Astrocyte of the cerebellum (primary cell): Measurements from ENCODE around the gene IGSF23.

Source experiments
- DNase-seq: peaks from one replicate; pipeline ENCODE4 v3.0.0-alpha.2; 2011; ENCODE audit warnings: low read depth
- H3K4me3 ChIP-seq: 2 replicates; pipeline ENCODE4 v1.5.1; 2011; ENCODE audit warnings: mild to moderate bottlenecking, low read depth, low read length, moderate library complexity
- in situ Hi-C: cut with HindIII; loops from 2 replicates; pipeline ENCODE4 v1.10.0; 2017; ENCODE audit warnings: low sequenced_read_pairs
- TF ChIP-seq, protein P1 (sequence below): IDR thresholded peaks from 2 replicates; pipeline ENCODE4 v1.5.1; 2012; ENCODE audit warnings: low read length, low read depth, moderate library complexity, mild to moderate bottlenecking; ENCODE audit errors: missing control alignments

IGSF23 gene

DNA sequence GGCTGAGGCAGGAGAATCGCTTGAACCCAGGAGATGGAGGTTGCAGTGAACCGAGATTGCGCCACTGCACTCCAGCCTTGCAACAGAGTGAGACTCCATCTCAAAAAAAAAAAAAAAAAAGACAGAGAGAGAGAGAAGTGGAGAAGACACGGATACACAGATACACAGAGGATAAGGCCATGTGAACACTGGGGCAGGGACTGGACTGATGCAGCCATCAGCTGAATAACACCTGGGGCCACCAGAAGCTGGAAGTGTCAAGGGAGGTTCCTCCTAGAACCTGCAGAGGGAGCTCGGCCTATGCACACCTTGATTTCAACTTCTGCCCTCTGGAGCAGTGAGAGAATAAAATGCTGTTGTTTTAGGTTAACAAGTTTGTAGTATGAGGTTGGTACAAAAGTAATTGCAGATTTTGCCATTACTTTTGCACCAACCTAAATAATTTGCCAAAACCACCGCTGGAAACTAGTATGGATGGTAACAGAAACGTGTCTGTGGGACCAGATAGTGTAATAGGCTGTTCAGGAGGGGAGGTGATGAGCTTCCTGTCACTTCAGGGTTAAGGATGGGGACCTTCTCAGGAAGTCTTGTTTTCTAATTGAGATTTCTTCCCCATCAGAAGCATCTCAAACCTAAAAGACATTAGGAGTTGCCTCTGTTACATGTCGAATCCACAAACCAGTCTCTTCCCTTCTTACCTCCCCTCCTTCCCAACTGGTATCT lies 36.4 kb upstream of the IGSF23 start:
- H3K4me3 ChIP-seq, result no peak overlapping the region
- TF ChIP-seq, protein P1, sequence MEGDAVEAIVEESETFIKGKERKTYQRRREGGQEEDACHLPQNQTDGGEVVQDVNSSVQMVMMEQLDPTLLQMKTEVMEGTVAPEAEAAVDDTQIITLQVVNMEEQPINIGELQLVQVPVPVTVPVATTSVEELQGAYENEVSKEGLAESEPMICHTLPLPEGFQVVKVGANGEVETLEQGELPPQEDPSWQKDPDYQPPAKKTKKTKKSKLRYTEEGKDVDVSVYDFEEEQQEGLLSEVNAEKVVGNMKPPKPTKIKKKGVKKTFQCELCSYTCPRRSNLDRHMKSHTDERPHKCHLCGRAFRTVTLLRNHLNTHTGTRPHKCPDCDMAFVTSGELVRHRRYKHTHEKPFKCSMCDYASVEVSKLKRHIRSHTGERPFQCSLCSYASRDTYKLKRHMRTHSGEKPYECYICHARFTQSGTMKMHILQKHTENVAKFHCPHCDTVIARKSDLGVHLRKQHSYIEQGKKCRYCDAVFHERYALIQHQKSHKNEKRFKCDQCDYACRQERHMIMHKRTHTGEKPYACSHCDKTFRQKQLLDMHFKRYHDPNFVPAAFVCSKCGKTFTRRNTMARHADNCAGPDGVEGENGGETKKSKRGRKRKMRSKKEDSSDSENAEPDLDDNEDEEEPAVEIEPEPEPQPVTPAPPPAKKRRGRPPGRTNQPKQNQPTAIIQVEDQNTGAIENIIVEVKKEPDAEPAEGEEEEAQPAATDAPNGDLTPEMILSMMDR, result peak; percentile 86
- in situ Hi-C loops, result no loop called here
- DNase-seq, result peak; percentile 39

DNA sequence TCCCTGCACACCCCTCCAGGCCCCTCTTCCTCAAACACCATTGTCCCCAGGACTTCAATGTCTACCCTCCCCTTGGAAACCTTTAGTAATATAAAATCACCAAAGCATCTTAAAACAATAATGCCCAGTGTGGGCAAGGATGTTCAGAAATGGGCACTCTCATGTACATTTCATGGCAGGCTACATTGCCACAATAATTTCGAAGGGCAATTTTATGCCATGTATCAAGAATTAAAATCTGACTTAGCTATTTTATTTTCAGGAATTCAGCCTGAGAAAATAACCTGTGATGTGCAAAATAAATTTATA lies 35.8 kb upstream of the IGSF23 start:
- in situ Hi-C loops, result no loop called here
- TF ChIP-seq, protein P1, result no peak
- no peak for DNase-seq

DNA sequence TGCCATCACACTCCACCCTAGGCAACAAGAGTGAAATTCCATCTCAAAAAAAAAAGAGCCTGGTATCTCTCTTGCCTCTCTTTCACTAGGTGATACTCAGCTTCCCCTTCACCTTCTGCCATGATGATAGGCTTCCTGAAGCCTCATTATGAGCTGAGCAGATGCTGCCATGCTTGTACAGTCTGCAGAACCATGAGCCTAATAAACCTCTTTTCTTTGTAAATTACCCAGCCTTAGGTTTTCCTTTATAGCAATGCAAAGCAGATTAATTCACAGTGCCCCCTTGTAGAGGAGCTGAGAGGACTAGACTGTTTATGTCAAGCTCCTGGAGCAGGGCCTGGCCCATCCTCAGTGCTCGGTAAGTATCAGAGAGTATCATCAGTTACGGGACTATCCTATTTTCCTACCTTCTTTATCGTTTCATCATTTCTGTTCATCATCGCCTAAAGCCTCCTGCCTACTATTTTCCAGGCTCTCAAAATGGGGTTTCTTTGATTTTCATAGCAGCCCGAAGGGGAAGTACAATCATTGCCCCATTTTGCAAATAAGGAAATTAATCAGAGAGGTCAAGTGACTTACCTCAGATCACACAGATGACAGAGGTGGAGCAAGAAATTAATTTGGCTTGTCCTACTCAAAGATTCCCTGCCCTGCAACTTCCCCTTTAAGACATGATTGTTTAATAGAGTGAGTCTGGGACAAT lies 33.5 kb upstream of the IGSF23 start:
- DNase-seq, result no peak
- H3K4me3 ChIP-seq, result no peak overlapping the region
- in situ Hi-C loops, result no loop called here
- TF ChIP-seq, protein P1, result no peak

More for the DNA sequence above, 35.8 kb upstream of the IGSF23 start:
- H3K4me3 ChIP-seq, result no peak overlapping the region

DNA sequence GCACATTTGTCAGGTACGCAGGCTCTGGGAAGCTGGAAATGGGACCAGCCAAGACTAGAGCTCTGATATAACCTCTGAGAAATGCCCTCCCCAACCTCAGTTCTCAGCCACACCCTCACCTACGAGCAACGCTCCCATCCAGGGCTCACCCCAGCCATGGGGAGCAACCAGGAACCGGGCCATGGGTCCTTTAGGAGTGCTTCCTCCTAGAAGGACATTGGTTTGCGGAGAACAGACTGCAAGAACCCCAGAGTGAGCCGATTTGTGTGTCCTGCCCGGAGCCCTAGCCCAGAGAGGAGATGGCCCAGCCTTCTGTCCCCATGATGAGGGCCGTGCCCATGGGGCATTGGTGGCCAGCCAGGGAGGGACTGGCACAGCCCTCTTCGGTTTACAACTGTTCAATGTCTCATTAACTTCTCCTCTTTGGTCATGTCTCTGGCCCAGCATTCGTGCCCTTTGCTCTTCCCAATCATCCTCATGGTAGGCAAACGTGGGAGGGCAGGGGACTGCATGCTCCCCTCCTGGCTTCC lies 32.9 kb upstream of the IGSF23 start:
- in situ Hi-C loops, result no loop called here
- H3K4me3 ChIP-seq, result no peak overlapping the region
- DNase-seq, result no peak
- TF ChIP-seq, protein P1, result no peak

DNA sequence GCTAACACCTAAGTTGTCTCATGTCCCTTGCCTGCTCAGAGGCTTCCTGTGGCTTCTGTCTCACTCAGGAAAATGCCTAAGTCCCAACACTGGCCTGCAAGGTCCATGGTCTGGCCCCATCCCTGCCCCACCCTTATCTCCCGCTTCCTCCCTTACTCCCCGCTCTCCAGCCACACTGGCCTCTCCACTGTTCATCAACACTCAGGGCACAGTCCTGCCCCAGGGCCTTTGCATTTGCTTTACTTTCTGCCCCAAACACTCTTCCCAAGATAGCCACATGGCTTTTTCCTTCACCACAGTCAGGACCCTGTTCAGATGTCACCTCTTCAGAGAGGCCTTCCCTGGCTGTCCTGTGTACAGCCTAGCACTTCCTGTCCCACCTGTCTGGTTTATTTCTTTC lies 32.1 kb upstream of the IGSF23 start:
- TF ChIP-seq, protein P1, result no peak
- DNase-seq, result no peak
- in situ Hi-C loops, result no loop called here
- H3K4me3 ChIP-seq, result no peak overlapping the region

DNA sequence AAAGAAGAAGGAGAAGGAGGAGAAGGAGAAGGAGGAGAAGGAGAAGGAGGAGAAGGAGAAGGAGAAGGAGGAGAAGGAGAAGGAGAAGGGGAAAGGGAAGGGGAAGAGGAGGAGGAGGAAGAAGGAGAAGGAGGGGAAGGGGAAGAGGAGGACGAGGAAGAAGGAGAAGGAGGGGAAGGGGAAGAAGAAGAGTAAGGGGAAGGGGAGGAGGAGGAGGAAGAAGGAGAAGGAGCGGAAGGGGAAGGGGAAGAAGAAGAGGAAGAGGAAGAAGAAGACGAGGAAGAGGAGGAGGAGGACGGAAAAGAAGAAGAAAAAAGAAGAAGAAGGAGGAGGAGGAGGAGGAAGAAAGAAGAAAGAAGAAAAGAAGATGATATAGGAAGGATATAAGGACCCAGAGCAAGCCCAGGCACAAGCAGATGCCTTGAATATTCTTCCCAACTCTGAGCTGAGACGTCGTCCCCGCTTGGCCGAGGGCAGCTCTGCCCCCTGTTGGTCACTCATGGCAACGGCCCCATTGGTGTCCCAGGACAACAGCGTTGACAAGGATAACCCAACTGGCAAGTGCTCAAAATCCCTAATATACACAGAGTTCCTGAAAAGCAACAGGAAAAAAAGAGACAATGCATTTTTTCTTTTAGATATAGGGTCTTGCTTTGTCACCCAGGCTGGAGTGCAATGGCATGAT lies 30.6 kb upstream of the IGSF23 start:
- in situ Hi-C loops, result no loop called here
- no peak for DNase-seq
- H3K4me3 ChIP-seq, result no peak overlapping the region
- TF ChIP-seq, protein P1, result peak; percentile 54
